ENCODE data around the gene CXCR1.
A peak's percentile ranks its signal among the peaks of the same experiment; 100 is the strongest.
"Not testable (repeated sequence)": the region's sequence is repeated elsewhere in the genome, so short reads cannot be mapped to it uniquely, and the experiment has no call there.

The CXCR1 gene

GRCh38 chr2:218166791-218167190, at the start of gene CXCR1:
TSS of gene CXCR1 (minus strand) at chr2:218166962. CDS start at chr2:218165211, 1,751 bp downstream.
- DNase-seq = no peak

GRCh38 chr2:218216336-218216673, 49.5 kb upstream of the CXCR1 start:
- no peak for DNase-seq

- DNase-seq = no peak
These were observed 47.4 kb upstream of the CXCR1 start for GRCh38 chr2:218214116-218214515.

GRCh38 chr2:218209078-218209477, 42.3 kb upstream of the CXCR1 start:
- no peak for DNase-seq

- no peak for DNase-seq
These were observed 35.5 kb upstream of the CXCR1 start for GRCh38 chr2:218202266-218202665.

GRCh38 chr2:218196974-218197373, 30.2 kb upstream of the CXCR1 start:
- DNase-seq = no peak

- peak; percentile 8 for DNase-seq
These were observed 28.1 kb upstream of the CXCR1 start for GRCh38 chr2:218194880-218195279.

GRCh38 chr2:218193701-218194100, 26.9 kb upstream of the CXCR1 start:
- DNase-seq = no peak

GRCh38 chr2:218192902-218193430, 26.2 kb upstream of the CXCR1 start:
- no peak for DNase-seq

GRCh38 chr2:218188528-218188927, 21.8 kb upstream of the CXCR1 start:
- no peak for DNase-seq

- DNase-seq = no peak
These were observed 20.7 kb upstream of the CXCR1 start for GRCh38 chr2:218187296-218188015.

GRCh38 chr2:218186876-218187275, 20.1 kb upstream of the CXCR1 start:
- DNase-seq = no peak

GRCh38 chr2:218186355-218186766, 19.6 kb upstream of the CXCR1 start:
- peak; percentile 68 for DNase-seq

- DNase-seq = no peak
These were observed 17.6 kb upstream of the CXCR1 start for GRCh38 chr2:218184331-218184730.

GRCh38 chr2:218180467-218181114, 13.8 kb upstream of the CXCR1 start:
- DNase-seq = no peak

- no peak for DNase-seq
These were observed 13.0 kb upstream of the CXCR1 start for GRCh38 chr2:218179782-218180181.

GRCh38 chr2:218172845-218173244, 6.1 kb upstream of the CXCR1 start:
- no peak for DNase-seq

- DNase-seq = not testable (repeated sequence)
These were observed 5.0 kb upstream of the CXCR1 start for GRCh38 chr2:218171744-218172143.

GRCh38 chr2:218169757-218170546, 3.2 kb upstream of the CXCR1 start:
- no peak for DNase-seq

GRCh38 chr2:218168635-218169462, 2.1 kb upstream of the CXCR1 start:
- DNase-seq = peak; percentile 31

- no peak for DNase-seq
These were observed 1.3 kb upstream of the CXCR1 start for GRCh38 chr2:218168016-218168415.

GRCh38 chr2:218162814-218163213, 3.9 kb downstream of the CXCR1 start:
- no peak for DNase-seq

- DNase-seq = no peak
These were observed 5.1 kb downstream of the CXCR1 start for GRCh38 chr2:218161644-218162043.
